Measurements from ENCODE around the gene MTA1.

The MTA1 gene

DNA sequence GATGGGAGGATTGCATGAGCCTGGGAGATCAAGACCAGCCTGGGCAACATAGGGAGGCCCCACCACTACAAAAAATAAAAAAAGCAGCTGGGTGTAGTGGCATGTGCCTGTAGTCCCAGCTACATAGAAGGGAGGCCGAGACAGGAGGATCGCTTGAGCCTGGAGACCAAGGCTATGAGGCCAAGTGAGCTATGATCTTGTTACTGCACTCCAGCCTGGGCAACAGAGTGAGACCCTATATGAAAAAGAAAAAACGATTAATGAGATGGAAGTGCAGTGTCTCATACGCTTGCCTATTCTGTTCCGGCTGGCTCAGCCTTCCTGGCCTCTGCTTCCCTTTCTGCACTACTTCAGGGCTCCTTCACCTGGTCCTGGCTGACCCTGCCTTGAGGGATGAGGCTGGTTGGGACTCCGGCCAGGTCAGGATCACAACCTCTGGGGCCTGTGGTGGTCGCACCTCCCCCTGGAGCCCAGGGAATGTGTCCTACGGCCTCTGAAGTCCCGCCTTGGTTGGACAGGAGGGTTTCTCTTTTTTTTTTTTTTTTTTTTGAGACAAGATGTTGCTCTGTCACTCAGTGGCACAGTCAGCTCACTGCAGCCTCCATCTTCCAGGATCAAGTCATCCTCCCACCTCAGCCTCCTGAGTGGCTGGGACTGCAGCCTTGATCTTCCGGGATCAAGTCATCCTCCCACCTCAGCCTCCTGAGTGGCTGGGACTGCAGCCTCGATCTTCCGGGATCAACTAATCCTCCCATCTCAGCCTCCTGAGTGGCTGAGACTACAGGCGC, 82.1 kb downstream of the MTA1 start:
- peak; percentile 29 for DNase-seq

GRCh38 chr14:105502446-105503295, 83.0 kb downstream of the MTA1 start:
- DNase-seq, result peak; percentile 17

GRCh38 chr14:105503296-105503640, 83.6 kb downstream of the MTA1 start:
- DNase-seq, result no peak

DNA sequence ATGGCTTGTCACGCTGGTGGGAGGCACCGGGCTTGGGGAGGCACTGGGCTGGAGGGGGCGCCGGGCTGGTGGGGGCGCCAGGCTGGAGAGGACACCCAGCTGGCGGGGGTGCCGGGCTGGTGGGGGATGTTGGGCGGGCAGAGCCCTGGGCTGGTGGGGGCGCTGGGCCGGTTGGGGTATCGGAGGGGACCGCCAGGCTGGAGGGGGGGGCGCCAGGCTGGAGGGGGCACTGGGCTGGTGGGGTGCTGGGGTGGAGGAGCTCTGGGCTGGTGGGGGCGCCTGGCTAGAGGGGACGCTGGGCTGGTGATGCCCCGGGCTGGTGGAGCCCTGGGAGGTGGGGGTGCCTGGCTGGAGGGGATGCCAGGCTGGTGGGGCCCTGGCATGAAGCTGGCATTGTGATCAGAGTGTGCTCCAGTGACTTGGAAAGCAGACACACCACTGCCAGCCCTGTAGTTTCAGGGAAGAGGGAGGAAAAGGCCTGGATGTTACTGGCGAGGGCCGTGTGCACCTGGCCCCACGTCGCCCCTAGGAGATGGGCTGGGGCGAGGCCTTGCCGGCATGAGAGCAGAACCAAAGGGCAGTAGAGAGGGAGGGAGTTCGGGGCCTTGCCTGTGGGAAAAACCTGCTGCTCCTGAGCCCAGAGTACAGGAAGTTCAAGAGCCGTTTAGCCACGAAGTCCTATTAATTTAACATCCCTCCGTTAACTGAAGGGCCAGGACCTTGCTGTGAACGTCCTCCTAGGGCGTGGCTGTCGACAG, 84.5 kb downstream of the MTA1 start:
- DNase-seq, result peak; percentile 24

DNA sequence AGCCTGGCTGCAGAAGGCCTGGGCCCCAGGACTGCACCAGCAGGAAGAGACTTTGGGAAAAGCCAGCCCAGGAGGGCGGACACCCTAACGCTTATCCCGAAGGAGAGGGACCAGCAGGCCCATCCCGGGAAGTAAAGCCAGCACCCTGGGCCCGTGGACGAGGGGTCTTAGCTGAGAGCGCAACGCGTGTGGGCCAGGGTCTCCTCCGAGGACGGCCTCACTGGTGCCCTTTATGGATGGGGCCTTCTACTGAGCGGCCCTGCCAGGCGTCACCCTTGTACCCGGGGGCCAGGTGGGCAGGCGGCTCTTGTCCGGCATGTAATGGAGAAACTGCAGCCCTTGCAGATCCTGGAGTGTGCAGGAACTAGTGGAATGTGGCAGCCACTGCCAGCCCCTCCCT, 85.5 kb downstream of the MTA1 start:
- DNase-seq, result no peak

GRCh38 chr14:105507247-105507646, 87.6 kb downstream of the MTA1 start:
- DNase-seq, result no peak

DNA sequence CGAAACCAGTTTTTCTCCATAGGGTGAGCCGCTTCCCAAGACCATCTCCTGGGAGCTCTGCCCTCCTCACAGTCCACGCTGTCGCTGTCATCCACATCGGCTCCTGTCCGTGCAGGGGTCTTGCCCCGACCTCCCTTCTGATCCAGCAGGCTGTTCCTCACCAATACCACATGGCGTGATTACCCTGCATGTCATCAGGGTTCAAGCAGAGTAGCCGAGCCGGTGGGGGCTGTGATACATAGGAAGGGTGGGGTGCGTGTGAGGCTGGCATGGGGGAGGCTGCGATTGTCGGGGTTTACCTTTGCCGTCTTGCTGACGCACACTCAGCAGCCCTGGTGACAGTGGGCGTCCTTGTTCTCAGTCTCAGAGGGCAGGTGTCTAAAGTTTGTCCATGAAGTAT, 88.4 kb downstream of the MTA1 start:
- no peak for DNase-seq

DNA sequence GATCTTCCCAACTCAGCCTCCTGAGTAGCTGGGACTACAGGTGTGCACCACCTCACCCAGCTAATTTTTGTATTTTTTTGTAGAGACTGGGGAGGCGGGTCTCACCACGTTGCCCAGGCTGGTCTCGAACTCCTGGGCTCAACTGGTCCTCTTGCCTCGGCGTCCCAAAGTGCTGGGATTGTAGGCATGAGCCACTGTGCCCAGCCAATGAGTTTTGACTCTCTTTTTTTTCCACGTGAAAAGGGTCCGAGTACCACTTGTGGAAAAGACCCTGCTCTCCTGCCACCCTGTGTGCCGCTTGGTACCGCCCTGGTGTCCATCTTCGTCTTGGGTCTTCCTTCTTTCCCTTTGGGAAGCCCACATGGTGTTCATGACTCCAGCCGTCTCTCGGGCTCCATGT, 89.0 kb downstream of the MTA1 start:
- DNase-seq, result no peak

GRCh38 chr14:105517096-105517495, 97.5 kb downstream of the MTA1 start:
- DNase-seq, result no peak

DNA sequence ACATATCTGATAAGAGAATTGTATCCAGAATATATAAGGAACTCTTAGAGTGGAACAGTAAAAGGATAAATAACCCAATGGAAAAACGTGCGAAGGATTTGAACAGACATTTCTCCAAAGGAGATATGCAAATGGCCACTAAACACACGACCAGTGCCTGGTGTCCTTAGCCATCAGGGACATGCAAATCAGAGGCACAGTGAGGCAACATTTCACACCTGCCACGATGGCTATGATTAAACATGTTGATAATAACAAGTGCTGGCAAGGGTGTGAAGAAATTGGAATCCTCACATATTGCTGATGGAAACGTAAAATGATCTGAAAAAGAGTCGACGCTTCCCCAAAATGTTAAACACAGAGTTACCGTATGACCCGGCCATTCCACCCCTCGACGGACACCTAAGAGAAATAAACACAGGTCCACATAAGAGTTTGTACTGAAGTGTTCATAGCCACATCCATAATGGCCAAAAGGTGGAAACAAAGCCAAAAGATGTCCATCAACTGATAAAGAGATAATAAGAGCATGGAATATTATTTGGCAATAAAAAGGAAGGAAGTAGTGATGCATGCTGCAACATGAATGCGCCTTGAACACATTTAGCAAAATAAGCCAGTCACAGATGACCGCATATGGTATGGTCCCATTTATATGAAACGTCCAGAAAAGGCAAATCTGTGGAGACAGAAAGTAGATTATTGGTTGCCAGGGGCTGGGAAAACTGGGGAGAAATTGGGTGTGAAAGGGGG, 100.5 kb downstream of the MTA1 start:
- DNase-seq, result no peak
